Panc1 (cell line): ENCODE results near the gene NLRP12. TPM values are rescaled to one million over a fixed set of nuclear protein-coding genes. Genes with fewer than 3 reads are reported as not detected.

Experiments
- ATAC-seq: fragments of 200-7000 bp; cut with Tn5 transposase; 2 replicates; pipeline ENCODE4 v1.9.1; 2020; ENCODE audit warnings: mild to moderate bottlenecking, moderate library complexity
- BruUV-seq: library from RNA; stranded (reverse); fragments of 400-500 nt; replicated peaks from 2 replicates; lab custom pipeline; 2021; lab: Mats Ljungman, UMichigan
- CTCF ChIA-PET: fragments of 300-600 bp; sonication (Branson Sonifier 250); formaldehyde crosslinking; loops from one replicate; lab custom pipeline; 2022; ENCODE audit warnings: antibody characterized with exemption; lab: Charles Lee
- POLR2A ChIA-PET: fragments of 300-600 bp; sonication (Branson Sonifier 250); formaldehyde crosslinking; loops from one replicate; lab custom pipeline; 2022; ENCODE audit warnings: antibody characterized with exemption; lab: Charles Lee
- DNase-seq: peaks from one replicate; pipeline ENCODE4 v3.0.0-alpha.2; 2010; ENCODE audit warnings: low read depth, low spot score
- H3K27ac ChIP-seq: 2 replicates; pipeline ENCODE4 v1.5.1; 2011; ENCODE audit warnings: mild to moderate bottlenecking, low read length, inconsistent platforms
- H3K27me3 ChIP-seq: fragments of 200-500 bp; sonication (Bioruptor generic); 2 replicates; pipeline ENCODE4 v1.6.0; 2014; ENCODE audit warnings: low read length, inconsistent platforms; ENCODE audit not compliant: control insufficient read depth, insufficient read depth
- H3K36me3 ChIP-seq: fragments of 200-500 bp; sonication (Bioruptor generic); 2 replicates; pipeline ENCODE4 v1.5.1; 2014; ENCODE audit warnings: inconsistent platforms, mild to moderate bottlenecking, low read length, moderate library complexity; ENCODE audit not compliant: control insufficient read depth, insufficient read depth
- H3K4me1 ChIP-seq: 2 replicates; pipeline ENCODE4 v1.5.1; 2011; ENCODE audit warnings: inconsistent platforms, mild to moderate bottlenecking, low read length, moderate library complexity; ENCODE audit not compliant: control insufficient read depth, insufficient read depth
- H3K4me3 ChIP-seq, 2 experiments: 2 replicates each; pipeline ENCODE4 v1.5.1; 2011 to 2012; ENCODE audit warnings: low read depth in 2 of 2, low read length in 2 of 2, mild to moderate bottlenecking in 2 of 2, inconsistent platforms in 1 of 2, moderate library complexity in 1 of 2
- H3K9me3 ChIP-seq: fragments of 200-500 bp; sonication (Bioruptor generic); 2 replicates; pipeline ENCODE4 v1.5.1; 2014; ENCODE audit warnings: low read depth, mild to moderate bottlenecking, inconsistent platforms, low read length, moderate library complexity; ENCODE audit not compliant: control insufficient read depth, insufficient read depth
- POLR2AphosphoS5 ChIP-seq: IDR thresholded peaks from 2 replicates; pipeline ENCODE4 v1.6.1; 2012; ENCODE audit warnings: mild to moderate bottlenecking, low read depth, low read length, moderate library complexity
- SIN3A ChIP-seq: IDR thresholded peaks from 2 replicates; pipeline ENCODE4 v1.6.1; 2012; ENCODE audit warnings: low read depth, mild to moderate bottlenecking, low read length, moderate library complexity, borderline replicate concordance; ENCODE audit not compliant: insufficient read depth
- TCF7L2 ChIP-seq: IDR thresholded peaks from 2 replicates; pipeline ENCODE4 v1.6.1; 2011; ENCODE audit warnings: mild to moderate bottlenecking, low read depth, low read length, inconsistent platforms
- in situ Hi-C: cut with HindIII; loops from 2 replicates; pipeline ENCODE4 v1.10.0; 2016; ENCODE audit warnings: low sequenced_read_pairs, low pct_unique_long_range_greater_than_20kb
- intact Hi-C: fragments of 100-400 bp; cut with micrococcal nuclease; formaldehyde crosslinking; loops from one replicate; pipeline ENCODE4 v1.10.0; 2022; ENCODE audit not compliant: unreplicated experiment
- total RNA-seq: library from RNA; stranded (reverse); gene quantifications from one replicate; pipeline ENCODE4 v1.2.1, GENCODE V29; 2021; ENCODE audit not compliant: unreplicated experiment
- TF ChIP-seq, protein P1 (sequence below): fragments of 450-650 bp; IDR thresholded peaks from 2 replicates; pipeline ENCODE4 v1.5.1; 2017; ENCODE audit warnings: mild to moderate bottlenecking
- TF ChIP-seq, protein P2 (sequence below), 2 experiments: IDR thresholded peaks; 2 replicates each; pipeline ENCODE4 v1.6.1; 2011 to 2012; ENCODE audit warnings: low read depth in 2 of 2, control low read depth in 1 of 2, low read length in 1 of 2, mild to moderate bottlenecking in 1 of 2, moderate library complexity in 1 of 2; ENCODE audit not compliant: insufficient read depth in 1 of 2

Gene NLRP12
- total RNA-seq, 1 experiment from 2014 or later = 0.05 TPM

DNA sequence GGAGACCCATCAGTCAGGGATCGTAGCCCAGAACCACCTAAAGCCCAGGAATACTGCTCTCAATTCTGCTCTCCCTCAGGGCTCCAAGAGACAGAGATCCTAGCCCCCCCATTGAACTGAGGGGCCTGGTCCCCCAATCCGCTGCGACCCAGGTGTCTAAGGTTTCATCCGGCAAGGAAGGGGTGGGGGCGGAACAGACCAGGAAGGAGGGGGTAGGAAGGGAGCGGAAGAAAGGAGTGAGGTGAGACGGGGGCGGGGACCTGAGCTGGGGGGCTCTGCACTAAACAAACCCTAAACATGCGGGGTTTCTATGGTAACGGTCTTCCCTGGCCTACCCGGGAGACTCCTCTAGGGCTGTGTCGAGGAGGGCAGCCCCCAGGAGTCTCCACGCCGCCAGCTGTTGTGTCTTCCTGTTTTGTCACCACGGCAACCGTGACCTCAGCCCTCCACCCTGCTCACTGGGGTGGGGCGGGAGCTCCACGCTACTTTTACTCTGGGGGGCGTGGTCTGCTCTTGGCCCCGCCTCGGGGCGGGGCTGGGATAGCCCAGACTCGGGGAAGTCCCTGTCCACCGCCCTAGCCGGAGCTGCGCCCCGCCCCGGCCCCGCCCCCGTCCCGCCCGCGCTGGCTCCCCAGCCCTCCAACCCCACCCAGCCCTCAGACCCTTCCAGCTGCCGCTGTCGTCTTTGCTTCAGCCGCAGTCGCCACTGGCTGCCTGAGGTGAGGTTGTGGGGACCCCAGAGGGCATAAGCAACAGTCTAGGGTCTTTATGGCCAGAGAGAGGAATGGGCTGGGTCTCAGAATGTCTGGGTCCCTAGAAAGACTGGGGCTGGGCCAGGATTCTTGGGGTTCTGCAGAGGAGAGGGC is 43.3 kb upstream of the NLRP12 start, which contains the start of gene MYADM:
Gene MYADM, plus strand, starts transcription at position 659 of the 866 bp plus-strand sequence. CDS start 5,647 bp downstream, outside the sequence.
- H3K27ac ChIP-seq = peak within 1 kb of the TSS; percentile 96
- H3K27me3 ChIP-seq = no peaks in the 10 kb centered on the region
- POLR2A ChIA-PET = interaction anchor here (0.5 to 2.5 kb wide), 9 partner anchors 9 to 305 kb away, joined by 3 to 16 read pairs (median 4); partner anchors contain the start of gene TMC4
- H3K36me3 ChIP-seq = no peaks in the 10 kb centered on the region; the same call in 1 of the 2 replicates
- TF ChIP-seq, protein P1, sequence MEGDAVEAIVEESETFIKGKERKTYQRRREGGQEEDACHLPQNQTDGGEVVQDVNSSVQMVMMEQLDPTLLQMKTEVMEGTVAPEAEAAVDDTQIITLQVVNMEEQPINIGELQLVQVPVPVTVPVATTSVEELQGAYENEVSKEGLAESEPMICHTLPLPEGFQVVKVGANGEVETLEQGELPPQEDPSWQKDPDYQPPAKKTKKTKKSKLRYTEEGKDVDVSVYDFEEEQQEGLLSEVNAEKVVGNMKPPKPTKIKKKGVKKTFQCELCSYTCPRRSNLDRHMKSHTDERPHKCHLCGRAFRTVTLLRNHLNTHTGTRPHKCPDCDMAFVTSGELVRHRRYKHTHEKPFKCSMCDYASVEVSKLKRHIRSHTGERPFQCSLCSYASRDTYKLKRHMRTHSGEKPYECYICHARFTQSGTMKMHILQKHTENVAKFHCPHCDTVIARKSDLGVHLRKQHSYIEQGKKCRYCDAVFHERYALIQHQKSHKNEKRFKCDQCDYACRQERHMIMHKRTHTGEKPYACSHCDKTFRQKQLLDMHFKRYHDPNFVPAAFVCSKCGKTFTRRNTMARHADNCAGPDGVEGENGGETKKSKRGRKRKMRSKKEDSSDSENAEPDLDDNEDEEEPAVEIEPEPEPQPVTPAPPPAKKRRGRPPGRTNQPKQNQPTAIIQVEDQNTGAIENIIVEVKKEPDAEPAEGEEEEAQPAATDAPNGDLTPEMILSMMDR = no peak
- TF ChIP-seq, protein P2, sequence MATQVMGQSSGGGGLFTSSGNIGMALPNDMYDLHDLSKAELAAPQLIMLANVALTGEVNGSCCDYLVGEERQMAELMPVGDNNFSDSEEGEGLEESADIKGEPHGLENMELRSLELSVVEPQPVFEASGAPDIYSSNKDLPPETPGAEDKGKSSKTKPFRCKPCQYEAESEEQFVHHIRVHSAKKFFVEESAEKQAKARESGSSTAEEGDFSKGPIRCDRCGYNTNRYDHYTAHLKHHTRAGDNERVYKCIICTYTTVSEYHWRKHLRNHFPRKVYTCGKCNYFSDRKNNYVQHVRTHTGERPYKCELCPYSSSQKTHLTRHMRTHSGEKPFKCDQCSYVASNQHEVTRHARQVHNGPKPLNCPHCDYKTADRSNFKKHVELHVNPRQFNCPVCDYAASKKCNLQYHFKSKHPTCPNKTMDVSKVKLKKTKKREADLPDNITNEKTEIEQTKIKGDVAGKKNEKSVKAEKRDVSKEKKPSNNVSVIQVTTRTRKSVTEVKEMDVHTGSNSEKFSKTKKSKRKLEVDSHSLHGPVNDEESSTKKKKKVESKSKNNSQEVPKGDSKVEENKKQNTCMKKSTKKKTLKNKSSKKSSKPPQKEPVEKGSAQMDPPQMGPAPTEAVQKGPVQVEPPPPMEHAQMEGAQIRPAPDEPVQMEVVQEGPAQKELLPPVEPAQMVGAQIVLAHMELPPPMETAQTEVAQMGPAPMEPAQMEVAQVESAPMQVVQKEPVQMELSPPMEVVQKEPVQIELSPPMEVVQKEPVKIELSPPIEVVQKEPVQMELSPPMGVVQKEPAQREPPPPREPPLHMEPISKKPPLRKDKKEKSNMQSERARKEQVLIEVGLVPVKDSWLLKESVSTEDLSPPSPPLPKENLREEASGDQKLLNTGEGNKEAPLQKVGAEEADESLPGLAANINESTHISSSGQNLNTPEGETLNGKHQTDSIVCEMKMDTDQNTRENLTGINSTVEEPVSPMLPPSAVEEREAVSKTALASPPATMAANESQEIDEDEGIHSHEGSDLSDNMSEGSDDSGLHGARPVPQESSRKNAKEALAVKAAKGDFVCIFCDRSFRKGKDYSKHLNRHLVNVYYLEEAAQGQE (IDR thresholded peaks at IDR 0.05; ENCODE audit: insufficient read depth in 1 of 2, low read depth in 2 of 2, low read length in 1 of 2) = 0 out of 4 replicates have a peak, but pooled peaks of 1 of the 2 experiments have one; percentile 58
- peak; percentile 96; the same call in 1 of the 2 replicates for TF ChIP-seq SIN3A
- peak; percentile 92 for TF ChIP-seq POLR2AphosphoS5
- peak within 1 kb of the TSS; percentile 95 to 96 for H3K4me3 ChIP-seq
- intact Hi-C loops (no loop called here), in situ Hi-C loops (no loop called here)
- no peaks in the 10 kb centered on the region for H3K9me3 ChIP-seq
- DNase-seq (peak; percentile 95), ATAC-seq (peak; percentile 70)
- TSS peak; percentile 92 for BruUV-seq
- peaks cover 39% of the 10 kb centered on the region for H3K4me1 ChIP-seq
- CTCF ChIA-PET = interaction anchor here (0.8 kb wide), 1 partner anchor 162 kb away, joined by 3 read pairs; no protein-coding TSS in a partner anchor

DNA sequence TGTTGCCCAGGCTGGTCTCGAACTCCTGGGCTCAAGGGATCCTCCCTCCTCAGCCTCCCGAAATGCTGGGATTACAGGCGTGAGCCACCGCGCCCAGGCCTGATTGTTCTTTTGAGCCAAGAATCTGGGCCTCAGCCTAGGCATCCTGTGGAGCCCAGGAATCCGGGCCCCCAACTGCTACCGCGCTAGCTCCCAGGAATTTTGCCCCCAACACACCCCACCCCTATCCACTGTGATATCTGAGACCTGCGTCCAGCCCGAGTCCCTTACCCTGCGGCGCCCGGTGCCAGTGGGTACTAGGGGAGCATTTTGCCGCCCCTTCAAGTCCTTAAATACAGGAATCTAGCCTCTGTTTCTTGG is 42.7 kb upstream of the NLRP12 start:
- no TSS peak for BruUV-seq

More for the DNA sequence above, 42.7 kb upstream of the NLRP12 start:
- CTCF ChIA-PET = interaction anchor here (0.8 kb wide), 1 partner anchor 163 kb away, joined by 3 read pairs; no protein-coding TSS in a partner anchor
- Histone ChIP-seq H3K4me1 (peaks cover 39% of the 10 kb centered on the region), H3K27ac (peak overlapping the region; percentile 93), H3K36me3 (no peaks in the 10 kb centered on the region; the same call in 1 of the 2 replicates), H3K4me3 (peak overlapping the region; percentile 80 to 95), H3K27me3 (no peaks in the 10 kb centered on the region), H3K9me3 (no peaks in the 10 kb centered on the region)
- TF ChIP-seq, protein P1 = no peak
- TF ChIP-seq TCF7L2 = no peak
- TF ChIP-seq POLR2AphosphoS5 = no peak
- TF ChIP-seq, protein P2 (IDR thresholded peaks at IDR 0.05; ENCODE audit: insufficient read depth in 1 of 2, low read depth in 2 of 2, low read length in 1 of 2) = no peak
- no peak for TF ChIP-seq SIN3A
- in situ Hi-C loops = no loop called here
- ATAC-seq (no peak), DNase-seq (no peak)
- intact Hi-C loops = no loop called here
- POLR2A ChIA-PET = interaction anchor here (0.5 to 2.5 kb wide), 7 partner anchors 10 to 306 kb away, joined by 3 to 16 read pairs (median 4); partner anchors contain the start of gene TMC4
